ENCODE results near the gene ELL2. TPM values are rescaled to one million over a fixed set of nuclear protein-coding genes. Genes with fewer than 3 reads are reported as not detected.

ELL2 gene
- total and polyA plus RNA-seq, 9 of the 15 experiments (the other 6 are each of a cell fraction or from before 2014, with no cell fraction given): 4.3 to 18.3 (median 14.5) TPM

DNA sequence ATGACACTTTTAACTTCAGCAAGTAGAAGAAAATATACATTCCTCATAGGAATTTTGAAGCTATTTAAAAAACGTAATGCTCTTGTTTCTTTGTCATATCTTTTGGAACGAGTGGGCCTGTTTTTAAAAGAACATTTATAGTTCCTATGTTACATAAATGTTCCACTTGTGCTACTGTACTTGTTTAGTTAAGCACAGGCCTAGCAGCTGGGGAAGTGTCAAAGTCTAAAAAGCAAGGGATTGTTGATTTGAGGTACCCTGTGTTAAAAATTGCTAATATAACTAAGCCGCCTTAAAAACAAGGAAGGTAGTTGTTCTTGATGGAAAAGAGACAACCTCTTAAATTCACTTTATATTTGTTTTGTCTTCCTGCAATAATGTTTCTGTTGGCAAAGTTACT, 27.2 kb upstream of the ELL2 start:
- no peak for TF ChIP-seq KLF16 (IDR thresholded peaks at IDR 0.05)
- TF ChIP-seq FOXJ2 (tag; IDR thresholded peaks at IDR 0.05): no peak
- TF ChIP-seq RFX5 (IDR thresholded peaks at IDR 0.05; ENCODE audit: low read depth, low read length): no peak
- no peak for TF ChIP-seq ZFP30 (CRISPR knock-in tag; IDR thresholded peaks at IDR 0.05; ENCODE audit: borderline replicate concordance)
- TF ChIP-seq, protein P1, sequence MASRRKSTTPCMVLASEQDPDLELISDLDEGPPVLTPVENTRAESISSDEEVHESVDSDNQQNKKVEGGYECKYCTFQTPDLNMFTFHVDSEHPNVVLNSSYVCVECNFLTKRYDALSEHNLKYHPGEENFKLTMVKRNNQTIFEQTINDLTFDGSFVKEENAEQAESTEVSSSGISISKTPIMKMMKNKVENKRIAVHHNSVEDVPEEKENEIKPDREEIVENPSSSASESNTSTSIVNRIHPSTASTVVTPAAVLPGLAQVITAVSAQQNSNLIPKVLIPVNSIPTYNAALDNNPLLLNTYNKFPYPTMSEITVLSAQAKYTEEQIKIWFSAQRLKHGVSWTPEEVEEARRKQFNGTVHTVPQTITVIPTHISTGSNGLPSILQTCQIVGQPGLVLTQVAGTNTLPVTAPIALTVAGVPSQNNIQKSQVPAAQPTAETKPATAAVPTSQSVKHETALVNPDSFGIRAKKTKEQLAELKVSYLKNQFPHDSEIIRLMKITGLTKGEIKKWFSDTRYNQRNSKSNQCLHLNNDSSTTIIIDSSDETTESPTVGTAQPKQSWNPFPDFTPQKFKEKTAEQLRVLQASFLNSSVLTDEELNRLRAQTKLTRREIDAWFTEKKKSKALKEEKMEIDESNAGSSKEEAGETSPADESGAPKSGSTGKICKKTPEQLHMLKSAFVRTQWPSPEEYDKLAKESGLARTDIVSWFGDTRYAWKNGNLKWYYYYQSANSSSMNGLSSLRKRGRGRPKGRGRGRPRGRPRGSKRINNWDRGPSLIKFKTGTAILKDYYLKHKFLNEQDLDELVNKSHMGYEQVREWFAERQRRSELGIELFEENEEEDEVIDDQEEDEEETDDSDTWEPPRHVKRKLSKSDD (conservative IDR thresholded peaks at IDR 0.05; ENCODE audit: low read length): no peak
- no peak for TF ChIP-seq ZNF778 (CRISPR knock-in tag; IDR thresholded peaks at IDR 0.05)
- TF ChIP-seq NUFIP1 (IDR thresholded peaks at IDR 0.05; ENCODE audit: partially characterized antibody): no peak
- no peak for TF ChIP-seq MYBL2 (IDR thresholded peaks at IDR 0.05; ENCODE audit: low read depth)
- no peak for TF ChIP-seq MYBL2 (CRISPR knock-in tag; IDR thresholded peaks at IDR 0.05; ENCODE audit: borderline replicate concordance)
- no peak for TF ChIP-seq ZNF699 (CRISPR knock-in tag; IDR thresholded peaks at IDR 0.05; ENCODE audit: insufficient replicate concordance)
- no peak for TF ChIP-seq RUNX1 (IDR thresholded peaks at IDR 0.05; ENCODE audit: low read depth)
- no peak for TF ChIP-seq GATAD2B (IDR thresholded peaks at IDR 0.05; ENCODE audit: borderline replicate concordance)
- no peak for TF ChIP-seq LARP7 (IDR thresholded peaks at IDR 0.05)
- TF ChIP-seq, protein P2, sequence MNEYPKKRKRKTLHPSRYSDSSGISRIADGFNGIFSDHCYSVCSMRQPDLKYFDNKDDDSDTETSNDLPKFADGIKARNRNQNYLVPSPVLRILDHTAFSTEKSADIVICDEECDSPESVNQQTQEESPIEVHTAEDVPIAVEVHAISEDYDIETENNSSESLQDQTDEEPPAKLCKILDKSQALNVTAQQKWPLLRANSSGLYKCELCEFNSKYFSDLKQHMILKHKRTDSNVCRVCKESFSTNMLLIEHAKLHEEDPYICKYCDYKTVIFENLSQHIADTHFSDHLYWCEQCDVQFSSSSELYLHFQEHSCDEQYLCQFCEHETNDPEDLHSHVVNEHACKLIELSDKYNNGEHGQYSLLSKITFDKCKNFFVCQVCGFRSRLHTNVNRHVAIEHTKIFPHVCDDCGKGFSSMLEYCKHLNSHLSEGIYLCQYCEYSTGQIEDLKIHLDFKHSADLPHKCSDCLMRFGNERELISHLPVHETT (CRISPR knock-in tag; conservative IDR thresholded peaks at IDR 0.05 in 1 of 2, IDR thresholded peaks at IDR 0.05 in 1 of 2): no peak
- TF ChIP-seq SREBF2 (CRISPR knock-in tag; IDR thresholded peaks at IDR 0.05): no peak
- TF ChIP-seq POLR2A (conservative IDR thresholded peaks at IDR 0.05): no peak
- no peak for TF ChIP-seq CSDE1 (IDR thresholded peaks at IDR 0.05)
- no peak for TF ChIP-seq ZNF436 (CRISPR knock-in tag; IDR thresholded peaks at IDR 0.05)
- TF ChIP-seq, protein P3, sequence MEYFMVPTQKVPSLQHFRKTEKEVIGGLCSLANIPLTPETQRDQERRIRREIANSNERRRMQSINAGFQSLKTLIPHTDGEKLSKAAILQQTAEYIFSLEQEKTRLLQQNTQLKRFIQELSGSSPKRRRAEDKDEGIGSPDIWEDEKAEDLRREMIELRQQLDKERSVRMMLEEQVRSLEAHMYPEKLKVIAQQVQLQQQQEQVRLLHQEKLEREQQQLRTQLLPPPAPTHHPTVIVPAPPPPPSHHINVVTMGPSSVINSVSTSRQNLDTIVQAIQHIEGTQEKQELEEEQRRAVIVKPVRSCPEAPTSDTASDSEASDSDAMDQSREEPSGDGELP (CRISPR knock-in tag; IDR thresholded peaks at IDR 0.05; ENCODE audit: borderline replicate concordance): no peak
- no peak for TF ChIP-seq HDAC3 (IDR thresholded peaks at IDR 0.05; ENCODE audit: borderline replicate concordance, partially characterized antibody)
- TF ChIP-seq MTA1 (IDR thresholded peaks at IDR 0.05; ENCODE audit: borderline replicate concordance): no peak
- no peak overlapping the region for H3K9ac ChIP-seq (ENCODE audit: insufficient read depth in 1 of 2, low read depth in 2 of 2, low read length in 2 of 2)
- in situ Hi-C loops (cut with MboI) (no loop called here), intact Hi-C loops (cut with micrococcal nuclease) (no loop called here)
- FAIRE-seq (no peak), DNase-seq (ENCODE audit: extremely low read depth in 1 of 4, low spot score in 3 of 4) (no peak), ATAC-seq (no peak)
- no peak overlapping the region for H3K4me3 ChIP-seq
- no peaks in the 10 kb centered on the region for H3K36me3 ChIP-seq (ENCODE audit: control insufficient read depth, insufficient read depth, low read length)
- no peak overlapping the region for H3K4me2 ChIP-seq (ENCODE audit: insufficient read depth, low read length)
- 33% methylated on average over 3 of the region's 3 CpGs for WGBS (ENCODE audit: insufficient coverage, low coverage, missing lambda C conversion rate)
- no peaks in the 10 kb centered on the region for H3K27me3 ChIP-seq (ENCODE audit: control insufficient read depth in 2 of 2, insufficient read depth in 2 of 2, low read length in 2 of 2)
- no peak overlapping the region for H3K27ac ChIP-seq (ENCODE audit: extremely low read depth, low read depth, low read length)
- no TSS peak for BruUV-seq (replicated peaks)
- H3K9me3 ChIP-seq (replicated peaks; ENCODE audit: control insufficient read depth, insufficient read depth, low read depth, low read length): no peaks in the 10 kb centered on the region
- no peaks in the 10 kb centered on the region for H3K9me1 ChIP-seq (ENCODE audit: control insufficient read depth, insufficient read depth, low read length)
- H2AFZ ChIP-seq (ENCODE audit: low read depth, low read length): no peak overlapping the region
- POLR2A ChIA-PET: no interaction called here
- H4K20me1 ChIP-seq (replicated peaks; ENCODE audit: control insufficient read depth, insufficient read depth, low read length): no peaks in the 10 kb centered on the region
- no peaks in the 10 kb centered on the region; a peak in 3 of 5 replicates for H3K4me1 ChIP-seq (replicated peaks in 1 of 2; ENCODE audit: control insufficient read depth in 2 of 2, insufficient read depth in 2 of 2, low read length in 2 of 2)
- CTCF ChIA-PET (ENCODE audit: low intra/inter-chr PET ratio): no interaction called here
- no peaks in the 10 kb centered on the region for H3K79me2 ChIP-seq (ENCODE audit: control insufficient read depth, insufficient read depth, low read length)

All from K562 (cell line).